ENCODE results near the gene TBCK. TPM values are rescaled to one million over a fixed set of nuclear protein-coding genes. Genes with fewer than 3 reads are reported as not detected.

TBCK gene
- total RNA-seq, 1 donor from 2014 or later = 64.5 TPM

DNA sequence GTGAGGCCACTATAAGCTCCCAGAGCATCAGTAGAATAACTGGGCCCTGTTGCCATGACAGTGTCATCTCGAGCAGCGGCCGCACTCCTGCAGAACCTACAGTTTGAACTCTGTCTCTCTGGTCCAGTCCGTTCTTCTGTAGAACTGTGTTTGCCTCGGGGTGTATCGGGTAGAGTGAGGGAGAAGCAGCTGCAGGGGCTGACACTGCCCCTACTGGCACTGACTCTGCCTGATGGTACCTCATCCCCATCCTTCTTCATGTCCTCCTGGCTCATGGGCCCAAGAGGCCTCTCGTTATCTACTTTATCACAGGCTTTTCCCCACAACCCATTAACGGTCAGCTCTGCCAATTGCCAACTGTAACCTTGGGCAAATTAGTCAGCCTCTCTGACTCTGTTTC, 324.3 kb downstream of the TBCK start:
- no peak for DNase-seq (ENCODE audit: low spot score)

Other genes starting within 250 kb of the TBCK start
- gene AIMP1, start 341 bp upstream of the TBCK start, total RNA-seq = 58.3 TPM
- gene GIMD1, start 52.6 kb upstream of the TBCK start, total RNA-seq = not detected

Measured in ureter (tissue), 1 donor.